Panc1 (cell line): ENCODE measurements around the gene SH3GLB2.

Experiments used
- REST ChIP-seq, 2 experiments: IDR thresholded peaks; 2 replicates each; pipeline ENCODE4 v1.6.1; 2011 to 2012; ENCODE audit warnings: low read depth in 2 of 2, control low read depth in 1 of 2, low read length in 1 of 2, mild to moderate bottlenecking in 1 of 2, moderate library complexity in 1 of 2; ENCODE audit not compliant: insufficient read depth in 1 of 2
- SIN3A ChIP-seq: IDR thresholded peaks from 2 replicates; pipeline ENCODE4 v1.6.1; 2012; ENCODE audit warnings: low read depth, mild to moderate bottlenecking, low read length, moderate library complexity, borderline replicate concordance; ENCODE audit not compliant: insufficient read depth
- TCF7L2 ChIP-seq: IDR thresholded peaks from 2 replicates; pipeline ENCODE4 v1.6.1; 2011; ENCODE audit warnings: mild to moderate bottlenecking, low read depth, low read length, inconsistent platforms
- TF ChIP-seq, protein P1 (sequence below): fragments of 450-650 bp; IDR thresholded peaks from 2 replicates; pipeline ENCODE4 v1.5.1; 2017; ENCODE audit warnings: mild to moderate bottlenecking

- no peak for TF ChIP-seq TCF7L2
- TF ChIP-seq, protein P1, sequence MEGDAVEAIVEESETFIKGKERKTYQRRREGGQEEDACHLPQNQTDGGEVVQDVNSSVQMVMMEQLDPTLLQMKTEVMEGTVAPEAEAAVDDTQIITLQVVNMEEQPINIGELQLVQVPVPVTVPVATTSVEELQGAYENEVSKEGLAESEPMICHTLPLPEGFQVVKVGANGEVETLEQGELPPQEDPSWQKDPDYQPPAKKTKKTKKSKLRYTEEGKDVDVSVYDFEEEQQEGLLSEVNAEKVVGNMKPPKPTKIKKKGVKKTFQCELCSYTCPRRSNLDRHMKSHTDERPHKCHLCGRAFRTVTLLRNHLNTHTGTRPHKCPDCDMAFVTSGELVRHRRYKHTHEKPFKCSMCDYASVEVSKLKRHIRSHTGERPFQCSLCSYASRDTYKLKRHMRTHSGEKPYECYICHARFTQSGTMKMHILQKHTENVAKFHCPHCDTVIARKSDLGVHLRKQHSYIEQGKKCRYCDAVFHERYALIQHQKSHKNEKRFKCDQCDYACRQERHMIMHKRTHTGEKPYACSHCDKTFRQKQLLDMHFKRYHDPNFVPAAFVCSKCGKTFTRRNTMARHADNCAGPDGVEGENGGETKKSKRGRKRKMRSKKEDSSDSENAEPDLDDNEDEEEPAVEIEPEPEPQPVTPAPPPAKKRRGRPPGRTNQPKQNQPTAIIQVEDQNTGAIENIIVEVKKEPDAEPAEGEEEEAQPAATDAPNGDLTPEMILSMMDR: no peak
- TF ChIP-seq SIN3A: no peak
- TF ChIP-seq REST (IDR thresholded peaks at IDR 0.05; ENCODE audit: insufficient read depth in 1 of 2, low read depth in 2 of 2, low read length in 1 of 2): no peak
These were observed 10.2 kb upstream of the SH3GLB2 start for GRCh38 chr9:129038109-129038852.
